ENCODE data around the gene RPL22. TPM values are rescaled to one million over a fixed set of nuclear protein-coding genes. Genes with fewer than 3 reads are reported as not detected.

The RPL22 gene
- total RNA-seq, 2 donors from 2014 or later = 121 to 213 TPM

GRCh38 chr1:6211731-6212130, 12.3 kb upstream of the RPL22 start:
- no peak overlapping the region for H3K27ac ChIP-seq
- WGBS = 90% methylated on average over 13 of the region's 16 CpGs
- no peaks in the 10 kb centered on the region for H3K36me3 ChIP-seq
- H3K4me1 ChIP-seq (replicated peaks) = no peaks in the 10 kb centered on the region
- no peak for DNase-seq (ENCODE audit: low spot score)
- intact Hi-C loops (cut with DNase I) = no loop called here
- no peak overlapping the region for H3K4me3 ChIP-seq
- no peak for TF ChIP-seq POLR2AphosphoS5 (IDR thresholded peaks at IDR 0.05)
- no peak for TF ChIP-seq CTCF (IDR thresholded peaks at IDR 0.05)
- no peak for TF ChIP-seq POLR2A (IDR thresholded peaks at IDR 0.05)
- no peaks in the 10 kb centered on the region for H3K9me3 ChIP-seq
- H3K27me3 ChIP-seq (replicated peaks; ENCODE audit: insufficient read depth) = no peaks in the 10 kb centered on the region

- intact Hi-C loops (cut with DNase I) = no loop called here
- no peak for TF ChIP-seq CTCF (IDR thresholded peaks at IDR 0.05)
- no peak for TF ChIP-seq POLR2AphosphoS5 (IDR thresholded peaks at IDR 0.05)
- no peak for TF ChIP-seq POLR2A (IDR thresholded peaks at IDR 0.05)
- no peak for DNase-seq (ENCODE audit: low spot score)
- 91% methylated on average over 29 of the region's 29 CpGs for WGBS
- Histone ChIP-seq H3K27ac (no peak overlapping the region), H3K9me3 (no peaks in the 10 kb centered on the region), H3K27me3 (replicated peaks; ENCODE audit: insufficient read depth) (no peaks in the 10 kb centered on the region), H3K4me3 (no peak overlapping the region), H3K36me3 (no peaks in the 10 kb centered on the region), H3K4me1 (replicated peaks) (no peaks in the 10 kb centered on the region)
These were observed 11.4 kb upstream of the RPL22 start for GRCh38 chr1:6210591-6211355.

GRCh38 chr1:6209661-6210580, 10.5 kb upstream of the RPL22 start:
- Histone ChIP-seq H3K36me3 (no peaks in the 10 kb centered on the region), H3K27me3 (replicated peaks; ENCODE audit: insufficient read depth) (no peaks in the 10 kb centered on the region), H3K9me3 (no peaks in the 10 kb centered on the region), H3K4me1 (replicated peaks) (no peaks in the 10 kb centered on the region), H3K4me3 (no peak overlapping the region), H3K27ac (no peak overlapping the region)
- 86% methylated on average over 15 of the region's 17 CpGs for WGBS
- no peak for DNase-seq (ENCODE audit: low spot score)
- TF ChIP-seq POLR2A (IDR thresholded peaks at IDR 0.05) = no peak
- TF ChIP-seq CTCF (IDR thresholded peaks at IDR 0.05) = no peak
- TF ChIP-seq POLR2AphosphoS5 (IDR thresholded peaks at IDR 0.05) = no peak
- intact Hi-C loops (cut with DNase I) = loop anchor here (5.0 kb wide), 1 partner anchor 32 kb away; the partner anchor contains the start of gene HES3

GRCh38 chr1:6208723-6209660, 9.6 kb upstream of the RPL22 start:
- Histone ChIP-seq H3K4me3 (no peak overlapping the region), H3K27ac (no peak overlapping the region), H3K9me3 (no peaks in the 10 kb centered on the region), H3K36me3 (no peaks in the 10 kb centered on the region), H3K27me3 (replicated peaks; ENCODE audit: insufficient read depth) (no peaks in the 10 kb centered on the region), H3K4me1 (replicated peaks) (no peaks in the 10 kb centered on the region)
- no peak for DNase-seq (ENCODE audit: low spot score)
- 49% methylated on average over 69 of the region's 99 CpGs for WGBS
- intact Hi-C loops (cut with DNase I) = loop anchor here (5.0 kb wide), 1 partner anchor 33 kb away; the partner anchor contains the start of gene HES3
- no peak for TF ChIP-seq POLR2AphosphoS5 (IDR thresholded peaks at IDR 0.05)
- peak in 2 of 4 experiments; percentile 16 to 20 for TF ChIP-seq CTCF (IDR thresholded peaks at IDR 0.05)
- no peak for TF ChIP-seq POLR2A (IDR thresholded peaks at IDR 0.05)

All from prostate gland (tissue), 2 donors.